WTC11 (cell line): ENCODE results near the gene JMJD8. TPM values are rescaled to one million over a fixed set of nuclear protein-coding genes. Genes with fewer than 3 reads are reported as not detected.

Experiments
- ATAC-seq: fragments of 200-7000 bp; cut with Tn5 transposase; 2 replicates; pipeline ENCODE4 v1.10.0; 2021; ENCODE audit warnings: mild to moderate bottlenecking, moderate library complexity
- CTCF ChIA-PET: fragments of 300-600 bp; sonication (Branson Sonifier 250); formaldehyde crosslinking; loops from one replicate; lab custom pipeline; 2021; ENCODE audit warnings: antibody characterized with exemption; lab: Charles Lee
- POLR2A ChIA-PET: fragments of 350-600 bp; sonication (Branson Sonifier 250); formaldehyde crosslinking; loops from one replicate; lab custom pipeline; 2021; ENCODE audit warnings: antibody characterized with exemption; lab: Charles Lee
- DNase-seq: peaks from one replicate; pipeline ENCODE4 v3.0.0; 2021; ENCODE audit warnings: low spot score
- H3K27ac Mint-ChIP-seq: 2 replicates; pipeline ENCODE4 v1.8.0; 2021; ENCODE audit warnings: mixed read lengths
- H3K27me3 Mint-ChIP-seq: 2 replicates; pipeline ENCODE4 v1.8.0; 2021; ENCODE audit warnings: low read depth, mild to moderate bottlenecking, moderate library complexity, mixed read lengths
- H3K36me3 Mint-ChIP-seq: 2 replicates; pipeline ENCODE4 v1.8.0; 2021; ENCODE audit warnings: mixed read lengths
- H3K4me1 Mint-ChIP-seq: 2 replicates; pipeline ENCODE4 v1.8.0; 2022; ENCODE audit warnings: mixed read lengths
- H3K4me3 Mint-ChIP-seq: 2 replicates; pipeline ENCODE4 v1.8.0; 2021; ENCODE audit warnings: mild to moderate bottlenecking, moderate library complexity, mixed read lengths
- H3K9me3 Mint-ChIP-seq: 2 replicates; pipeline ENCODE4 v1.8.0; 2021; ENCODE audit warnings: mixed read lengths
- ATF6 ChIP-seq: sonication (generic); formaldehyde crosslinking; IDR thresholded peaks from 2 replicates; pipeline ENCODE4 v1.8.1; 2023; ENCODE audit warnings: mild to moderate bottlenecking, missing genetic modification reagents
- CDX4 ChIP-seq: fragments of 250-450 bp; sonication (Bioruptor Pico); IDR thresholded peaks from 2 replicates; pipeline ENCODE4 v1.9.0; 2021; ENCODE audit warnings: moderate library complexity, mild to moderate bottlenecking, inconsistent platforms, borderline replicate concordance
- CREB1 ChIP-seq: sonication (generic); formaldehyde crosslinking; IDR thresholded peaks from 2 replicates; pipeline ENCODE4 v1.8.0; 2023; ENCODE audit warnings: mild to moderate bottlenecking, missing genetic modification reagents
- ERG ChIP-seq: fragments of 250-450 bp; sonication (Bioruptor Pico); IDR thresholded peaks from 2 replicates; pipeline ENCODE4 v1.8.0; 2021; ENCODE audit warnings: mild to moderate bottlenecking
- GABPB1 ChIP-seq: sonication (generic); formaldehyde crosslinking; IDR thresholded peaks from 2 replicates; pipeline ENCODE4 v1.8.1; 2023; ENCODE audit warnings: mild to moderate bottlenecking, missing genetic modification reagents
- KAT7 ChIP-seq: sonication (generic); formaldehyde crosslinking; IDR thresholded peaks from 2 replicates; pipeline ENCODE4 v1.8.1; 2023; ENCODE audit warnings: missing genetic modification reagents, mild to moderate bottlenecking, borderline replicate concordance
- MAX ChIP-seq: sonication (generic); formaldehyde crosslinking; IDR thresholded peaks from 2 replicates; pipeline ENCODE4 v1.8.0; 2022; ENCODE audit warnings: mild to moderate bottlenecking, missing genetic modification reagents
- NR3C1 ChIP-seq: sonication (generic); formaldehyde crosslinking; conservative IDR thresholded peaks from 2 replicates; pipeline ENCODE4 v1.8.1; 2023; ENCODE audit warnings: low read depth, mild to moderate bottlenecking, missing genetic modification reagents
- RELA ChIP-seq: sonication (generic); formaldehyde crosslinking; IDR thresholded peaks from 2 replicates; pipeline ENCODE4 v1.8.1; 2022; ENCODE audit warnings: missing genetic modification reagents, mild to moderate bottlenecking, borderline replicate concordance
- SOX15 ChIP-seq: fragments of 250-450 bp; sonication (Bioruptor Pico); IDR thresholded peaks from 2 replicates; pipeline ENCODE4 v1.9.0; 2021; ENCODE audit warnings: mild to moderate bottlenecking
- TCF7 ChIP-seq: sonication (generic); formaldehyde crosslinking; IDR thresholded peaks from 2 replicates; pipeline ENCODE4 v1.8.0; 2022; ENCODE audit warnings: mild to moderate bottlenecking, low read depth, missing genetic modification reagents, moderate library complexity
- TEAD1 ChIP-seq: sonication (generic); formaldehyde crosslinking; IDR thresholded peaks from 2 replicates; pipeline ENCODE4 v1.8.0; 2022; ENCODE audit warnings: mild to moderate bottlenecking, missing genetic modification reagents
- USF1 ChIP-seq: sonication (generic); formaldehyde crosslinking; IDR thresholded peaks from 2 replicates; pipeline ENCODE4 v1.8.0; 2022; ENCODE audit warnings: mild to moderate bottlenecking, missing genetic modification reagents
- USF2 ChIP-seq: sonication (generic); formaldehyde crosslinking; IDR thresholded peaks from 2 replicates; pipeline ENCODE4 v1.8.1; 2023; ENCODE audit warnings: mild to moderate bottlenecking, missing genetic modification reagents, moderate library complexity
- ZNF416 ChIP-seq: fragments of 250-450 bp; sonication (Bioruptor Pico); IDR thresholded peaks from 2 replicates; pipeline ENCODE4 v1.9.0; 2021; ENCODE audit warnings: mild to moderate bottlenecking, inconsistent platforms
- ZNF512 ChIP-seq: sonication (generic); formaldehyde crosslinking; IDR thresholded peaks from 2 replicates; pipeline ENCODE4 v1.8.1; 2022; ENCODE audit warnings: missing genetic modification reagents, borderline replicate concordance
- ZSCAN18 ChIP-seq: fragments of 250-450 bp; sonication (Bioruptor Pico); IDR thresholded peaks from 2 replicates; pipeline ENCODE4 v2.1.2; 2022; ENCODE audit warnings: mild to moderate bottlenecking, moderate library complexity
- total RNA-seq: library from RNA; stranded (reverse); gene quantifications from 3 replicates; pipeline ENCODE4 v1.2.3, GENCODE V29; 2021

The JMJD8 gene
- total RNA-seq, 1 experiment from 2014 or later, result 61.2 TPM

GRCh38 chr16:682493-683395 is 1.4 kb downstream of the JMJD8 start (continued):
- no peak for TF ChIP-seq USF2 (CRISPR knock-in tag)

GRCh38 chr16:681746-682427 is 2.2 kb downstream of the JMJD8 start:
- peaks cover 21% of the 10 kb centered on the region for H3K4me1 Mint-ChIP-seq
- no peak for ATAC-seq
- no peak overlapping the region for H3K27ac Mint-ChIP-seq
- ChIA-PET POLR2A (no interaction called here), CTCF (interaction anchor here (0.7 to 2.7 kb wide), 7 partner anchors 13 to 103 kb away, joined by 3 to 12 read pairs (median 3); no protein-coding TSS in a partner anchor)
- H3K9me3 Mint-ChIP-seq, result no peaks in the 10 kb centered on the region
- H3K4me3 Mint-ChIP-seq, result peak overlapping the region; percentile 76
- TF ChIP-seq RELA (CRISPR knock-in tag) (0 out of 2 replicates have a peak, but pooled peaks have one; percentile 48), ERG (no peak), MAX (CRISPR knock-in tag) (0 out of 2 replicates have a peak, but pooled peaks have one; percentile 27), USF1 (CRISPR knock-in tag) (0 out of 2 replicates have a peak, but pooled peaks have one; percentile 10), TEAD1 (CRISPR knock-in tag) (0 out of 2 replicates have a peak, but pooled peaks have one; percentile 8)
- peaks cover 25% of the 10 kb centered on the region for H3K36me3 Mint-ChIP-seq
- no peaks in the 10 kb centered on the region for H3K27me3 Mint-ChIP-seq
- no peak for DNase-seq

- ATAC-seq, result 0 out of 2 replicates have a peak, but pooled peaks have one; percentile 0
- no peaks in the 10 kb centered on the region for H3K9me3 Mint-ChIP-seq
- POLR2A ChIA-PET, result interaction anchor here (0.9 to 1.1 kb wide), 2 partner anchors 9 to 39 kb away, joined by 3 read pairs; partner anchors contain the start of gene WDR24
- H3K36me3 Mint-ChIP-seq, result peaks cover 24% of the 10 kb centered on the region
- peaks cover 24% of the 10 kb centered on the region for H3K4me1 Mint-ChIP-seq
- CTCF ChIA-PET, result interaction anchor here (0.7 to 3.1 kb wide), 8 partner anchors 13 to 102 kb away, joined by 3 to 21 read pairs (median 4); partner anchors contain the start of gene RHOT2
- no peaks in the 10 kb centered on the region for H3K27me3 Mint-ChIP-seq
- peak overlapping the region; percentile 76 for H3K4me3 Mint-ChIP-seq
- no peak for DNase-seq
- H3K27ac Mint-ChIP-seq, result peak overlapping the region; percentile 57; the same call in 1 of the 2 replicates
- TF ChIP-seq KAT7 (CRISPR knock-in tag) (peak; percentile 16; the same call in 1 of the 2 replicates), GABPB1 (CRISPR knock-in tag) (0 out of 2 replicates have a peak, but pooled peaks have one; percentile 23), TCF7 (CRISPR knock-in tag) (no peak), ZNF416 (no peak), ATF6 (CRISPR knock-in tag) (no peak), NR3C1 (CRISPR knock-in tag) (no peak), CDX4 (no peak), CREB1 (no peak), ZSCAN18 (no peak), SOX15 (CRISPR knock-in tag) (no peak), TEAD1 (CRISPR knock-in tag) (0 out of 2 replicates have a peak, but pooled peaks have one; percentile 5), ZNF512 (no peak)
Observed at GRCh38 chr16:680967-681745, 3.0 kb downstream of the JMJD8 start.
